H1 (cell line): ENCODE results near the gene CHD6. TPM values are rescaled to one million over a fixed set of nuclear protein-coding genes. Genes with fewer than 3 reads are reported as not detected.

Experiments used
- CTCF ChIA-PET: fragments of 300-600 bp; sonication (Branson Sonifier 250); formaldehyde crosslinking; loops from one replicate; lab custom pipeline; 2021; ENCODE audit not compliant: partially characterized antibody; lab: Charles Lee
- POLR2A ChIA-PET: fragments of 300-600 bp; sonication (Branson Sonifier 250); formaldehyde crosslinking; loops from one replicate; lab custom pipeline; 2021; ENCODE audit warnings: inconsistent platforms; ENCODE audit not compliant: partially characterized antibody; lab: Charles Lee
- DNase-seq, 2 experiments: peaks; one replicate each; pipeline versions ENCODE4 v3.0.0 to v3.0.0-alpha.2; 2010 to 2022; ENCODE audit warnings: low spot score in 2 of 2, low read depth in 1 of 2, mixed read lengths in 1 of 2
- FAIRE-seq: peaks from 2 replicates; lab custom pipeline; 2011; peaks lifted over from hg19 to GRCh38; lab: Jason Lieb, UNC
- H2AFZ ChIP-seq: 2 replicates; pipeline ENCODE4 v1.8.1; 2012; ENCODE audit warnings: low read length, inconsistent platforms
- H2AK5ac ChIP-seq: 2 replicates; pipeline ENCODE4 v1.6.1; 2013; ENCODE audit warnings: low read depth, low read length
- H2BK120ac ChIP-seq: replicated peaks from 2 replicates; pipeline ENCODE3; 2013; ENCODE audit warnings: low read depth, low read length, inconsistent platforms
- H2BK12ac ChIP-seq: 2 replicates; pipeline ENCODE4 v1.6.1; 2013; ENCODE audit warnings: low read depth, low read length
- H2BK15ac ChIP-seq: 2 replicates; pipeline ENCODE4 v1.6.1; 2013; ENCODE audit warnings: low read length
- H2BK20ac ChIP-seq: 2 replicates; pipeline ENCODE4 v1.6.1; 2013; ENCODE audit warnings: low read length
- H2BK5ac ChIP-seq: 2 replicates; pipeline ENCODE4 v1.6.1; 2013; ENCODE audit warnings: low read depth, low read length
- H3K14ac ChIP-seq: 2 replicates; pipeline ENCODE4 v1.6.1; 2013; ENCODE audit warnings: inconsistent platforms; ENCODE audit not compliant: insufficient read length
- H3K18ac ChIP-seq: 2 replicates; pipeline ENCODE4 v1.6.1; 2013; ENCODE audit warnings: low read length; ENCODE audit errors: extremely low read depth
- H3K23ac ChIP-seq: 2 replicates; pipeline ENCODE4 v1.6.1; 2013; ENCODE audit warnings: inconsistent platforms; ENCODE audit not compliant: insufficient read length
- H3K23me2 ChIP-seq: 2 replicates; pipeline ENCODE4 v1.6.1; 2013; ENCODE audit warnings: low read depth, low read length
- H3K27ac ChIP-seq: 2 replicates; pipeline ENCODE4 v1.6.1; 2011; ENCODE audit warnings: low read depth, low read length, inconsistent platforms
- H3K27me3 ChIP-seq, 4 experiments: replicated peaks in 1 of 4; 1 replicate in 1 of 4; 2 replicates in 3 of 4; pipeline versions ENCODE4 v1.6.1 to v1.8.1; 2011 to 2013; ENCODE audit warnings: low read length in 3 of 4, mild to moderate bottlenecking in 3 of 4, inconsistent platforms in 2 of 4, mixed read lengths in 2 of 4, moderate library complexity in 1 of 4; ENCODE audit not compliant: control insufficient read depth in 3 of 4, insufficient read depth in 3 of 4; ENCODE audit errors: extremely low read depth in 1 of 4
- H3K36me3 ChIP-seq, 4 experiments: 2 replicates each; pipeline versions ENCODE4 v1.6.1 to v1.8.1; 2011 to 2013; ENCODE audit warnings: mild to moderate bottlenecking in 4 of 4, low read length in 3 of 4, moderate library complexity in 2 of 4, control low read depth in 1 of 4, inconsistent platforms in 1 of 4; ENCODE audit not compliant: insufficient read depth in 4 of 4, control insufficient read depth in 2 of 4
- H3K4ac ChIP-seq: replicated peaks from 2 replicates; pipeline ENCODE3; 2013; ENCODE audit warnings: low read length, low read depth, mixed read lengths, inconsistent platforms; ENCODE audit not compliant: insufficient read length
- H3K4me1 ChIP-seq, 4 experiments: replicated peaks in 1 of 4; 1 replicate in 1 of 4; 2 replicates in 3 of 4; pipeline versions ENCODE4 v1.6.1 to v1.8.1; 2011 to 2013; ENCODE audit warnings: low read length in 3 of 4, inconsistent platforms in 2 of 4, mixed read lengths in 1 of 4; ENCODE audit not compliant: insufficient read depth in 4 of 4, control insufficient read depth in 3 of 4
- H3K4me2 ChIP-seq, 2 experiments: 2 replicates each; pipeline versions ENCODE4 v1.6.1 to v1.8.1; 2011 to 2013; ENCODE audit warnings: low read depth in 2 of 2, low read length in 2 of 2, control low read depth in 1 of 2, inconsistent platforms in 1 of 2, mild to moderate bottlenecking in 1 of 2; ENCODE audit not compliant: insufficient read depth in 1 of 2
- H3K4me3 ChIP-seq, 4 experiments: fragments of 200-600, 300-600 bp in 1 of 4; sonication (generic), shearing (Covaris generic), sonication (Bioruptor Twin) in 1 of 4; 2 replicates each; pipeline versions ENCODE4 v1.5.1 to v1.8.1; 2011 to 2016; ENCODE audit warnings: low read length in 4 of 4, low read depth in 3 of 4, control low read depth in 2 of 4, inconsistent platforms in 2 of 4, mild to moderate bottlenecking in 2 of 4, mixed read lengths in 1 of 4, moderate library complexity in 1 of 4; ENCODE audit not compliant: insufficient read depth in 2 of 4; ENCODE audit errors: extremely low read depth in 1 of 4
- H3K56ac ChIP-seq: replicated peaks from 2 replicates; pipeline ENCODE3; 2013; ENCODE audit warnings: low read depth, mild to moderate bottlenecking, mixed read lengths, low read length, inconsistent platforms; ENCODE audit not compliant: insufficient read length
- H3K79me1 ChIP-seq: 2 replicates; pipeline ENCODE4 v1.6.1; 2013; ENCODE audit warnings: low read depth, low read length, control low read depth
- H3K79me2 ChIP-seq, 2 experiments: 2 replicates each; pipeline versions ENCODE4 v1.6.1 to v1.8.1; 2012 to 2013; ENCODE audit warnings: low read length in 2 of 2, mild to moderate bottlenecking in 2 of 2, inconsistent platforms in 1 of 2; ENCODE audit not compliant: insufficient read depth in 2 of 2, control insufficient read depth in 1 of 2
- H3K9ac ChIP-seq, 4 experiments: replicated peaks in 1 of 4; 1 replicate in 1 of 4; 2 replicates in 3 of 4; pipeline versions ENCODE4 v1.6.1 to v1.8.1; 2011 to 2013; ENCODE audit warnings: low read depth in 3 of 4, low read length in 3 of 4, control low read depth in 2 of 4, mild to moderate bottlenecking in 2 of 4, moderate library complexity in 2 of 4, inconsistent platforms in 1 of 4; ENCODE audit errors: extremely low read depth in 1 of 4
- H3K9me3 ChIP-seq, 2 experiments: 2 replicates each; pipeline versions ENCODE4 v1.6.1 to v1.8.1; 2012 to 2013; ENCODE audit warnings: mild to moderate bottlenecking in 2 of 2, moderate library complexity in 2 of 2, control low read depth in 1 of 2, inconsistent platforms in 1 of 2, low read depth in 1 of 2, low read length in 1 of 2, mixed read lengths in 1 of 2; ENCODE audit not compliant: insufficient read depth in 2 of 2
- H4K20me1 ChIP-seq, 2 experiments: replicated peaks in 1 of 2; 2 replicates each; pipeline versions ENCODE3 to v1.8.1; 2011 to 2013; ENCODE audit warnings: inconsistent platforms in 2 of 2, low read length in 2 of 2, mild to moderate bottlenecking in 1 of 2; ENCODE audit not compliant: insufficient read depth in 2 of 2, control insufficient read depth in 1 of 2
- H4K5ac ChIP-seq: 2 replicates; pipeline ENCODE4 v1.6.1; 2013; ENCODE audit warnings: low read length, low read depth, mixed read lengths, inconsistent platforms; ENCODE audit not compliant: insufficient read length
- H4K8ac ChIP-seq: 2 replicates; pipeline ENCODE4 v1.8.0; 2013; ENCODE audit warnings: mild to moderate bottlenecking, moderate library complexity, low read length, inconsistent platforms; ENCODE audit not compliant: insufficient read depth; ENCODE audit errors: extremely low read depth
- H4K91ac ChIP-seq: replicated peaks from 2 replicates; pipeline ENCODE3; 2013; ENCODE audit warnings: low read length, mixed read lengths, inconsistent platforms; ENCODE audit not compliant: insufficient read length
- CEBPB ChIP-seq: IDR thresholded peaks from 2 replicates; pipeline ENCODE4 v1.6.1; 2012; ENCODE audit warnings: low read depth, low read length
- CTBP2 ChIP-seq: IDR thresholded peaks from 2 replicates; pipeline ENCODE4 v1.7.0; 2011; ENCODE audit warnings: borderline replicate concordance, mild to moderate bottlenecking, moderate library complexity, mixed read lengths, low read length; ENCODE audit not compliant: insufficient read depth, insufficient read length
- EZH2 ChIP-seq: fragments of 200-600 bp; sonication (generic); IDR thresholded peaks from 2 replicates; pipeline ENCODE4 v1.7.1; 2012; ENCODE audit warnings: low read depth, mild to moderate bottlenecking, moderate library complexity, low read length, inconsistent platforms; ENCODE audit not compliant: severe bottlenecking
- GABPA ChIP-seq: IDR thresholded peaks from 2 replicates; pipeline ENCODE4 v1.6.1; 2011; ENCODE audit warnings: mild to moderate bottlenecking, low read length, moderate library complexity, borderline replicate concordance; ENCODE audit not compliant: insufficient read depth
- GTF2F1 ChIP-seq: IDR thresholded peaks from 2 replicates; pipeline ENCODE4 v1.6.1; 2012; ENCODE audit warnings: low read depth, low read length, improper control_type of control experiment, borderline replicate concordance
- NANOG ChIP-seq: IDR thresholded peaks from 2 replicates; pipeline ENCODE4 v1.6.1; 2011; ENCODE audit warnings: low read length, low read depth, mild to moderate bottlenecking, inconsistent platforms; ENCODE audit not compliant: insufficient read depth, poor library complexity, severe bottlenecking
- RFX5 ChIP-seq: IDR thresholded peaks from 2 replicates; pipeline ENCODE4 v1.6.1; 2011; ENCODE audit warnings: low read depth, low read length, improper control_type of control experiment, borderline replicate concordance
- RXRA ChIP-seq: IDR thresholded peaks from 2 replicates; pipeline ENCODE4 v1.6.1; 2011; ENCODE audit warnings: low read depth, mild to moderate bottlenecking, low read length, moderate library complexity; ENCODE audit not compliant: insufficient read depth
- SRF ChIP-seq: IDR thresholded peaks from 2 replicates; pipeline ENCODE4 v1.6.1; 2011; ENCODE audit warnings: mild to moderate bottlenecking, low read depth, low read length, moderate library complexity
- TAF7 ChIP-seq: optimal IDR thresholded peaks from 2 replicates; pipeline ENCODE3; 2011; ENCODE audit warnings: low read depth, mild to moderate bottlenecking, inconsistent platforms, low read length, moderate library complexity, borderline replicate concordance
- TBP ChIP-seq: IDR thresholded peaks from 2 replicates; pipeline ENCODE4 v1.6.1; 2011; ENCODE audit warnings: low read depth, low read length, improper control_type of control experiment
- TCF12 ChIP-seq: IDR thresholded peaks from 2 replicates; pipeline ENCODE4 v1.6.1; 2011; ENCODE audit warnings: low read depth, mild to moderate bottlenecking, low read length
- WGBS, 2 experiments: shearing (Covaris generic) in 1 of 2; methylation state at CpG; one replicate each; pipeline versions ENCODE4 v1.1.6 to v1.1.7; 2013 to 2015; ENCODE audit warnings: low lambda C conversion rate in 2 of 2, mixed read lengths in 2 of 2, inconsistent platforms in 1 of 2, low coverage in 1 of 2, missing lambda C conversion rate in 1 of 2; ENCODE audit not compliant: insufficient replicate concordance in 2 of 2, insufficient coverage in 1 of 2, insufficient read length in 1 of 2; ENCODE audit errors: extremely low coverage in 1 of 2, missing lambda C conversion rate in 1 of 2; 5-methylcytosine and 5-hydroxymethylcytosine counted together
- polyA plus RNA-seq, 7 experiments: library from polyadenylated mRNA; depleted of rRNA in 3 of 7; stranded (reverse) in 5 of 7; unstranded in 2 of 7; fragments of >200 nt in 5 of 7; fragments of 200-250 nt in 2 of 7; gene quantifications; 1 replicate in 5 of 7; 2 replicates in 1 of 7; 4 replicates in 1 of 7; pipeline versions ENCODE4 v1.2.1 to v1.2.3, GENCODE V29; 2011 to 2013; ENCODE audit warnings: missing spikeins in 2 of 7, mixed read lengths in 2 of 7
- total RNA-seq: library from RNA; stranded (reverse); fragmentation: NEBNext Ultra II Directional; extraction: Animal tissue kit (Norgen Biotek cat#: 25700); gene quantifications from 2 replicates; pipeline ENCODE4 v1.2.1, GENCODE V29; 2021
- TF ChIP-seq, protein P1 (sequence below): IDR thresholded peaks from 2 replicates; pipeline ENCODE4 v1.6.1; 2012; ENCODE audit warnings: inconsistent platforms

CHD6 gene
- total and polyA plus RNA-seq, 2 of the 8 experiments (the other 6 are each of a cell fraction or from before 2014, with no cell fraction given) = 11.1 to 62.9 TPM

DNA sequence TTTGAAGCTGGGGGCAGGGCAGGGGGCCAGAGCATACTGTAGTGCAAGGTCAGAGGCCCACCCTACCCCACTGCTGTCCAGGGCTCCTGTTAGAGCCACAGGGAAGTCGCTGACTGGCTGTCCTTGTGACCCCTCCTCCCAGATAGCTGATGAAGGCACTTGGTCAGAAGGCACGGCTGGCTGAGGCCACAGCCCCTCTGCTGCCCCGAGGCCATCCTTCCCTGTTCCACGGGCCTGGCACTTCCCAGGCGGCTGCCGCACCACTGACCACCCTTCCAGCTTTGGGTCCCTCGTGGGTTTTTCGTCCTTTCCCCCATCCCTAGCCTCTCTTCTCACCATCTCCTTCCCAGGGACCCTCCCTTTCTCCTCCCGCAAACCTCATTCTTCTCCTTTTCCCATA is 242.3 kb downstream of the CHD6 start:
- CTCF ChIA-PET = interaction anchor here (0.6 to 2.3 kb wide), 2 partner anchors 35 to 129 kb away, joined by 3 to 6 read pairs; partner anchors contain the start of gene LPIN3
- FAIRE-seq = no peak
- no peak for TF ChIP-seq GABPA
- TF ChIP-seq RFX5 = no peak
- TF ChIP-seq, protein P1, sequence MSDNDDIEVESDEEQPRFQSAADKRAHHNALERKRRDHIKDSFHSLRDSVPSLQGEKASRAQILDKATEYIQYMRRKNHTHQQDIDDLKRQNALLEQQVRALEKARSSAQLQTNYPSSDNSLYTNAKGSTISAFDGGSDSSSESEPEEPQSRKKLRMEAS = no peak
- no peak for TF ChIP-seq TCF12
- no peak for TF ChIP-seq EZH2
- TF ChIP-seq RXRA = no peak
- TF ChIP-seq CTBP2 = no peak
- no peak for TF ChIP-seq TBP
- no peak for TF ChIP-seq TAF7
- no peak for TF ChIP-seq NANOG
- no peak for TF ChIP-seq SRF
- TF ChIP-seq GTF2F1 = no peak
- no peak for TF ChIP-seq CEBPB

More for the DNA sequence above, 242.3 kb downstream of the CHD6 start:
- Histone ChIP-seq H3K4me3 (no peak overlapping the region), H2BK120ac (no peak overlapping the region), H3K9ac (no peak overlapping the region), H3K79me1 (no peaks in the 10 kb centered on the region), H4K20me1 (no peaks in the 10 kb centered on the region), H2BK12ac (no peak overlapping the region), H3K4ac (no peak overlapping the region), H3K27ac (no peak overlapping the region), H2AK5ac (no peak overlapping the region), H3K79me2 (no peaks in the 10 kb centered on the region), H3K27me3 (no peaks in the 10 kb centered on the region), H4K8ac (no peak overlapping the region), H2AFZ (no peak overlapping the region), H3K23me2 (no peaks in the 10 kb centered on the region), H4K5ac (no peak overlapping the region), H3K36me3 (no peaks in the 10 kb centered on the region), H3K23ac (no peak overlapping the region), H2BK5ac (no peak overlapping the region), H4K91ac (no peak overlapping the region), H3K18ac (no peak overlapping the region), H3K4me2 (no peak overlapping the region), H2BK20ac (no peak overlapping the region), H3K9me3 (peaks cover 7 to 8% of the 10 kb centered on the region in 2 experiments; a peak in 3 of 4 replicates), H2BK15ac (no peak overlapping the region), H3K14ac (no peak overlapping the region), H3K4me1 (no peaks in the 10 kb centered on the region; a peak in 1 of 7 replicates), H3K56ac (no peak overlapping the region)
- no peak for DNase-seq
- POLR2A ChIA-PET = no interaction called here
- 84% methylated on average over 9 of the region's 9 CpGs; no CpG with 5 or more reads in 1 of the 2 experiments for WGBS, 2 experiments
